ENCODE data around the gene SCFD2.

GRCh38 chr4:53171797-53172196, 194.1 kb downstream of the SCFD2 start:
- TF ChIP-seq YY1 (IDR thresholded peaks at IDR 0.05; ENCODE audit: insufficient read depth, insufficient read length) (no peak), ZNF274 (IDR thresholded peaks at IDR 0.05; ENCODE audit: low read depth, low read length) (no peak), SUZ12 (IDR thresholded peaks at IDR 0.05; ENCODE audit: extremely low read depth, insufficient read depth, insufficient read length) (no peak)
